Measurements from ENCODE around the gene RCOR1.

RCOR1 gene

DNA sequence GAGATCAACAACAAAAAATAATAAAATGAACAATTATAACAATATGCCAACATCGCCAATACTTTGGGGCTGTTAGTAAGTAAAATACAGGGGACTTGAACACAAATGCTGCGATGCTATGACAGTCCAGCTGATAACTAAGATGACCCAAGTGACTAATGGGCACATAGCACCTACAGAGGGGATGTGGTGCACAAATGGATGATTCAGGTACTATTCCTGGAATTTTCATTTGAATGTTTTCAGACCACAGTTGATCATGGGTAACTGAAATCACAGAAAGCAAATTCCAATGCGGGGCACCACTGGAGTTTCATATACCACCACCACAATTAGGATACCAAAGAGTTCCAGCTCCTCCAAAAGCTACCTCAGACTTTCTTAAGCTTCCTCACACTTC, 82.9 kb downstream of the RCOR1 start:
- DNase-seq (ENCODE audit: low read depth, low spot score) = no peak
- H3K4me3 ChIP-seq (ENCODE audit: low read depth, low read length) = no peak overlapping the region
- CTCF ChIA-PET = no interaction called here
- POLR2A ChIA-PET = no interaction called here
- TF ChIP-seq CTCF (IDR thresholded peaks at IDR 0.05; ENCODE audit: insufficient read depth, low read length, missing control alignments) = no peak

GRCh38 chr14:102678394-102678793, 85.9 kb downstream of the RCOR1 start:
- POLR2A ChIA-PET = no interaction called here

DNA sequence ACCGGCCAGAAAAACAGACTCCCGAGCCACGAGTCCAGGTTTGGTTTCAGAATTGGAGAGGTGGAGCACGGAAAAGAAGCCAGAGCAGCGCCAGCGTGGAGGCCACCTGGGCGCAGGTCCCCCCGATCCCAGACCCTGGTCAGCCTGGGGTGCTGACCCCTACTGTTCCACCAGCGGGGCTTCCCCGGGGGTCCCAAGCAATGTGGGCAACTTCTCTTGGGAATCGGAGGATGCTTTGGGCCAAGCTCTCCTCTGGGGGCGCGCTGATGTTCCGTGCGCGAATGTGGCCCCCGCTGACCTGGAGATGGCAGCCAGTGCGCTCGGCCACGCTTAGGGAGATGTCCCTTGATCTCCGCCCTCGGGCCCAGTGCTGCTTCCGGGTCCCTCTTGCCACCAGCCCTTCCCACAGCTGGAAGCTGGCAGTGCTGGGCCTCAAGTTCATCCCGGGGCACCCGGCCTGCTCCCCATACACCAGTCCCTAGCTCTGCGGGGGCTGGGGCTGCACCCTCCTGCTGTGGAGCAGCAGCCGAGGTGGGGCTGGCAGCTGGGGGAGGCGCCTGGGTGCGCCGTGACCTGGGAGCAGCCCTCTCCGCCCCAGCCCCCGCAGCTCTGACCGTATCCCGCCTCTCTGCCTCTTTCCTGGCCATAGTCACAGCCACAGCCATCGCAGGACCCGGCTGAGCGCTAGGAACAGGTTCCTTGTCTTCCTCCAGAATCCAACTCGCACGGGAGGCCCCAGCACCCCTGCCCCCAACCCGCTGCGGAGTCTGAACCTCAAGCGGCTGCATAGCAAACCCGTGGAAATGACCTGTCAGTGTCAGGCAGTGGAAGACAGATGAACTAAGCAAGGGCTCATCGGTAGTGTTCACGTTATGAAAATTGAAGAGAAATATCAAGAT, 91.2 kb downstream of the RCOR1 start:
- TF ChIP-seq CTCF (IDR thresholded peaks at IDR 0.05; ENCODE audit: insufficient read depth, low read length, missing control alignments) = no peak
- ChIA-PET CTCF (interaction anchor here (3.3 kb wide), 1 partner anchor 10 kb away, joined by 22 read pairs; no protein-coding TSS in a partner anchor), POLR2A (no interaction called here)
- no peak for DNase-seq (ENCODE audit: low read depth, low spot score)
- H3K4me3 ChIP-seq (ENCODE audit: low read depth, low read length) = no peak overlapping the region

More at GRCh38 chr14:102678394-102678793, 85.9 kb downstream of the RCOR1 start:
- no peak for TF ChIP-seq CTCF (IDR thresholded peaks at IDR 0.05; ENCODE audit: insufficient read depth, low read length, missing control alignments)
- no peak for DNase-seq (ENCODE audit: low read depth, low spot score)
- CTCF ChIA-PET = no interaction called here
- H3K4me3 ChIP-seq (ENCODE audit: low read depth, low read length) = no peak overlapping the region

- ChIA-PET CTCF (interaction anchor here (3.2 kb wide), 1 partner anchor 11 kb away, joined by 21 read pairs; no protein-coding TSS in a partner anchor), POLR2A (no interaction called here)
- DNase-seq (ENCODE audit: low read depth, low spot score) = no peak
- TF ChIP-seq CTCF (IDR thresholded peaks at IDR 0.05; ENCODE audit: insufficient read depth, low read length, missing control alignments) = no peak
- no peak overlapping the region for H3K4me3 ChIP-seq (ENCODE audit: low read depth, low read length)
Measured at GRCh38 chr14:102684298-102684663, 91.8 kb downstream of the RCOR1 start.

GRCh38 chr14:102686196-102686801, 93.8 kb downstream of the RCOR1 start:
- DNase-seq (ENCODE audit: low read depth, low spot score) = no peak
- ChIA-PET POLR2A (no interaction called here), CTCF (interaction anchor here (1.0 to 3.2 kb wide), 3 partner anchors 9 to 26 kb away, joined by 3 to 21 read pairs (median 3); no protein-coding TSS in a partner anchor)
- TF ChIP-seq CTCF (IDR thresholded peaks at IDR 0.05; ENCODE audit: insufficient read depth, low read length, missing control alignments) = no peak
- H3K4me3 ChIP-seq (ENCODE audit: low read depth, low read length) = no peak overlapping the region

DNA sequence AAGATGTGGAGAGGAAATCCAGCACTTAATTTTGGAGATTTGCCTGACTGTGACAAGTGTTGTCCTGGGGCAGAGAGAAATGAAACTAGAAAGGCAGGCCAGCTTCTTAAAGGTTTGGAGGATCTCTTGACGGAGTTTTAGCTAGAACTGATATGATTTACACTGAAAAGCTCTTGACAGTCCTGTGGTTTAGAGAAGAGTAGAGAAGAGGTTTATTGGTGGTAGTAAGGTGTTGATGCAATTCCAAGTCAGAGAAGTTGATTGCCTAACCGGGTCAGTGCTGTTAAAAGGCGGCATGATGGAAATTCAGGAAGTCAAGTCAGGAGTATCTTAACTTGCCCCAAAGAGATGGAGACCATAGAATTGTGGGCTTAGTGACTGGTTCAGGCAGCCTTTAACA, 95.8 kb downstream of the RCOR1 start:
- DNase-seq (ENCODE audit: low read depth, low spot score) = no peak
- ChIA-PET POLR2A (no interaction called here), CTCF (interaction anchor here (2.4 kb wide), 1 partner anchor 230 kb away, joined by 7 read pairs; no protein-coding TSS in a partner anchor)
- TF ChIP-seq CTCF (IDR thresholded peaks at IDR 0.05; ENCODE audit: insufficient read depth, low read length, missing control alignments) = no peak
- no peak overlapping the region for H3K4me3 ChIP-seq (ENCODE audit: low read depth, low read length)

All from AG04449 (cell line).